ENCODE results near the gene CYB561D2. TPM values are rescaled to one million over a fixed set of nuclear protein-coding genes. Genes with fewer than 3 reads are reported as not detected.
"Not testable (repeated sequence)": the region's sequence is repeated elsewhere in the genome, so short reads cannot be mapped to it uniquely, and the experiment has no call there.

The CYB561D2 gene
- total RNA-seq (10 to 100 TPM in 1 of 4 donors, 1 to 10 TPM in 3; 6.8 to 12.7 (median 8.2) TPM), polyA plus RNA-seq (10 to 100 TPM; 10.8 to 46.0 (median 14.8) TPM)

GRCh38 chr3:50350527-50351322 lies at the start of gene CYB561D2, which contains the start of gene NPRL2:
Gene CYB561D2, plus strand, starts transcription at chr3:50350862. Its CDS starts 572 bp downstream, at chr3:50351434.
Gene NPRL2, minus strand, starts transcription at chr3:50350775. Its CDS starts 123 bp downstream, at chr3:50350652.
- Histone ChIP-seq H3K4me1 (peaks cover 0 to 39% (median 30%) of the 10 kb centered on the region in 4 donors), H3K9me3 (no peaks in the 10 kb centered on the region), H3K4me3 (peak within 1 kb of the TSS; percentile 57 to 91 (median 82)), H3K36me3 (peaks cover 14 to 46% (median 32%) of the 10 kb centered on the region in 4 donors), H3K27ac (peak within 1 kb of the TSS; percentile 86 to 96 (median 92)), H3K27me3 (no peaks in the 10 kb centered on the region)
- intact Hi-C loops (cut with DNase I), result loop anchor here (10.0 kb wide), 1 partner anchor 1044 kb away; the partner anchor contains the start of gene RBM15B
- DNase-seq, result peak; percentile 98
- 1% methylated on average over 64 of the region's 64 CpGs for WGBS, 2 donors
- TF ChIP-seq POLR2AphosphoS5 (IDR thresholded peaks at IDR 0.05) (peak; percentile 83 to 91 (median 90)), CTCF (IDR thresholded peaks at IDR 0.05) (no peak), POLR2A (IDR thresholded peaks at IDR 0.05) (peak; percentile 10 to 78), EP300 (IDR thresholded peaks at IDR 0.05) (no peak)

GRCh38 chr3:50302095-50303012 lies 48.3 kb upstream of the CYB561D2 start:
- no peaks in the 10 kb centered on the region for H3K36me3 ChIP-seq
- TF ChIP-seq POLR2AphosphoS5 (IDR thresholded peaks at IDR 0.05) (no peak), CTCF (IDR thresholded peaks at IDR 0.05) (no peak), EP300 (IDR thresholded peaks at IDR 0.05) (no peak), POLR2A (IDR thresholded peaks at IDR 0.05) (no peak)
- H3K9me3 ChIP-seq, result no peaks in the 10 kb centered on the region
- WGBS, 2 donors, result 92 to 93% methylated on average over 32 of the region's 32 CpGs
- H3K27ac ChIP-seq, result peak overlapping the region; percentile 48 to 72 (median 58)
- no peak overlapping the region for H3K4me3 ChIP-seq
- H3K27me3 ChIP-seq, result no peaks in the 10 kb centered on the region
- DNase-seq, result no peak
- intact Hi-C loops (cut with DNase I), result no loop called here
- H3K4me1 ChIP-seq, result peaks cover 4 to 45% (median 40%) of the 10 kb centered on the region in 4 donors

GRCh38 chr3:50303013-50303815 lies 47.4 kb upstream of the CYB561D2 start, which contains the start of gene HYAL1:
Gene HYAL1, minus strand, starts transcription at chr3:50303574. Its CDS starts 618 bp downstream, at chr3:50302956.
- Histone ChIP-seq H3K4me3 (peak within 1 kb of the TSS in 1 of 4 donors; percentile 14), H3K4me1 (peaks cover 4 to 38% (median 37%) of the 10 kb centered on the region in 4 donors), H3K27me3 (no peaks in the 10 kb centered on the region), H3K9me3 (no peaks in the 10 kb centered on the region), H3K27ac (peak within 1 kb of the TSS; percentile 48 to 72 (median 58)), H3K36me3 (no peaks in the 10 kb centered on the region)
- intact Hi-C loops (cut with DNase I), result no loop called here
- WGBS, 2 donors, result 40 to 71% methylated on average over 14 of the region's 14 CpGs
- peak; percentile 83 for DNase-seq
- no peak for TF ChIP-seq POLR2A (IDR thresholded peaks at IDR 0.05)
- TF ChIP-seq POLR2AphosphoS5 (IDR thresholded peaks at IDR 0.05), result peak in 2 of 4 donors; percentile 30 to 49

- no peaks in the 10 kb centered on the region for H3K36me3 ChIP-seq
- intact Hi-C loops (cut with DNase I), result no loop called here
- H3K27me3 ChIP-seq, result no peaks in the 10 kb centered on the region
- TF ChIP-seq POLR2A (IDR thresholded peaks at IDR 0.05) (no peak), EP300 (IDR thresholded peaks at IDR 0.05) (no peak), CTCF (IDR thresholded peaks at IDR 0.05) (no peak), POLR2AphosphoS5 (IDR thresholded peaks at IDR 0.05) (no peak)
- H3K9me3 ChIP-seq, result no peaks in the 10 kb centered on the region
- peaks cover 0 to 32% (median 30%) of the 10 kb centered on the region in 4 donors for H3K4me1 ChIP-seq
- no peak for DNase-seq
- H3K4me3 ChIP-seq, result no peak overlapping the region
- no peak overlapping the region for H3K27ac ChIP-seq
These were observed 46.1 kb upstream of the CYB561D2 start for GRCh38 chr3:50304601-50305000.

- intact Hi-C loops (cut with DNase I); H3K27ac ChIP-seq; H3K4me1 ChIP-seq; H3K9me3 ChIP-seq; H3K4me3 ChIP-seq; H3K27me3 ChIP-seq; DNase-seq: not testable (repeated sequence)
- WGBS, 2 donors, result 92 to 93% methylated on average over 32 of the region's 32 CpGs
- peaks cover 0 to 17% (median 2%) of the 10 kb centered on the region in 4 donors for H3K36me3 ChIP-seq
These were observed 38.6 kb upstream of the CYB561D2 start for GRCh38 chr3:50312041-50312440.
